Stomach smooth muscle (tissue), 2 donors: ENCODE data around the gene ZBP1.

Source experiments
- H3K27ac ChIP-seq: one replicate; pipeline ENCODE4 v1.7.0; 2013; ENCODE audit warnings: mild to moderate bottlenecking, low read length, inconsistent platforms
- H3K27me3 ChIP-seq, 2 donors: one replicate each; pipeline ENCODE4 v1.7.0; 2013; ENCODE audit warnings: low read length in 2 of 2; ENCODE audit not compliant: insufficient read depth in 2 of 2, control insufficient read depth in 1 of 2
- H3K36me3 ChIP-seq, 2 donors: one replicate each; pipeline ENCODE4 v1.7.0; 2013; ENCODE audit warnings: low read length in 2 of 2; ENCODE audit not compliant: control insufficient read depth in 2 of 2, insufficient read depth in 2 of 2
- H3K4me1 ChIP-seq: one replicate; pipeline ENCODE4 v1.7.0; 2013; ENCODE audit warnings: low read length; ENCODE audit not compliant: control insufficient read depth, insufficient read depth
- H3K4me3 ChIP-seq, 2 donors: one replicate each; pipeline ENCODE4 v1.7.0; 2013; ENCODE audit warnings: low read length in 2 of 2
- H3K9ac ChIP-seq, 2 donors: one replicate each; pipeline ENCODE4 v1.7.0; 2013; ENCODE audit warnings: low read length in 2 of 2, mild to moderate bottlenecking in 1 of 2
- H3K9me3 ChIP-seq, 2 donors: one replicate each; pipeline ENCODE4 v1.7.0; 2013; ENCODE audit warnings: low read length in 2 of 2; ENCODE audit not compliant: control insufficient read depth in 2 of 2
- donor health status: healthy.
- donor health status: Pancreatic carcinoma.

Gene ZBP1

GRCh38 chr20:57558614-57559288, 61.5 kb downstream of the ZBP1 start:
- peaks cover 4 to 7% of the 10 kb centered on the region in 2 donors for H3K27me3 ChIP-seq
- H3K4me3 ChIP-seq, result no peak overlapping the region
- no peak overlapping the region for H3K27ac ChIP-seq

GRCh38 chr20:57557926-57558613, 62.2 kb downstream of the ZBP1 start:
- no peak overlapping the region for H3K9ac ChIP-seq
- H3K4me3 ChIP-seq, result no peak overlapping the region
- no peaks in the 10 kb centered on the region for H3K9me3 ChIP-seq
- H3K27ac ChIP-seq, result no peak overlapping the region
- no peaks in the 10 kb centered on the region for H3K36me3 ChIP-seq
- peaks cover 4 to 7% of the 10 kb centered on the region in 2 donors for H3K27me3 ChIP-seq
- H3K4me1 ChIP-seq, result peaks cover 4% of the 10 kb centered on the region

More at GRCh38 chr20:57558614-57559288, 61.5 kb downstream of the ZBP1 start:
- Histone ChIP-seq H3K9me3 (no peaks in the 10 kb centered on the region), H3K4me1 (peaks cover 4% of the 10 kb centered on the region), H3K36me3 (no peaks in the 10 kb centered on the region), H3K9ac (no peak overlapping the region)

- H3K27me3 ChIP-seq, result peaks cover 4 to 7% of the 10 kb centered on the region in 2 donors
- no peak overlapping the region for H3K4me3 ChIP-seq
- no peaks in the 10 kb centered on the region for H3K36me3 ChIP-seq
These were observed 63.3 kb downstream of the ZBP1 start for GRCh38 chr20:57556980-57557274.

GRCh38 chr20:57555457-57556184, 64.6 kb downstream of the ZBP1 start:
- H3K9me3 ChIP-seq, result no peaks in the 10 kb centered on the region
- H3K9ac ChIP-seq, result no peak overlapping the region
- H3K27me3 ChIP-seq, result peaks cover 4 to 11% of the 10 kb centered on the region in 2 donors
- no peak overlapping the region for H3K27ac ChIP-seq
- H3K4me1 ChIP-seq, result peaks cover 3% of the 10 kb centered on the region
- H3K36me3 ChIP-seq, result no peaks in the 10 kb centered on the region
- H3K4me3 ChIP-seq, result no peak overlapping the region

More at GRCh38 chr20:57556980-57557274, 63.3 kb downstream of the ZBP1 start:
- H3K27ac ChIP-seq, result no peak overlapping the region
- H3K4me1 ChIP-seq, result peaks cover 6% of the 10 kb centered on the region
- no peak overlapping the region for H3K9ac ChIP-seq
- no peaks in the 10 kb centered on the region for H3K9me3 ChIP-seq
